Measurements from ENCODE around the gene PCDHGB7. TPM values are rescaled to one million over a fixed set of nuclear protein-coding genes. Genes with fewer than 3 reads are reported as not detected.
A peak's percentile ranks its signal among the peaks of the same experiment; 100 is the strongest.
"Not testable (repeated sequence)": the region's sequence is repeated elsewhere in the genome, so short reads cannot be mapped to it uniquely, and the experiment has no call there.

Gene PCDHGB7
- 22.1 TPM for polyA plus RNA-seq (2013, experiment 1 of 2)
- 21.0 TPM for polyA plus RNA-seq (2013, experiment 2 of 2)

GRCh38 chr5:141417494-141418172, at the start of gene PCDHGB7:
Gene PCDHGB7, plus strand, starts transcription at chr5:141417677. Its CDS starts 183 bp downstream, at chr5:141417860.
- H2BK120ac ChIP-seq (ENCODE audit: low read depth, low read length); H4K91ac ChIP-seq (ENCODE audit: low read length); H2BK15ac ChIP-seq (ENCODE audit: low read depth, poor library complexity, severe bottlenecking); H2AFZ ChIP-seq (ENCODE audit: low read depth, low read length); H2BK5ac ChIP-seq (ENCODE audit: low read depth, low read length, poor library complexity, severe bottlenecking); H2BK12ac ChIP-seq (ENCODE audit: low read length in 2 of 2); H3K4me1 ChIP-seq (ENCODE audit: control insufficient read depth, insufficient read depth, low read depth, low read length); H3K23ac ChIP-seq (ENCODE audit: low read length in 2 of 2); H3K27me3 ChIP-seq (ENCODE audit: control insufficient read depth in 1 of 2, insufficient read depth in 1 of 2, low read length in 2 of 2); H4K8ac ChIP-seq (ENCODE audit: low read length): not testable (repeated sequence)
- peak within 1 kb of the TSS; percentile 69 for H3K27ac ChIP-seq (ENCODE audit: low read length, poor library complexity, severe bottlenecking)
- H3K4ac ChIP-seq (ENCODE audit: low read depth in 1 of 2, low read length in 2 of 2): peak within 1 kb of the TSS; percentile 27 to 47
- H3K14ac ChIP-seq (ENCODE audit: low read length in 2 of 2): peak within 1 kb of the TSS in 1 of 2 experiments; percentile 81
- peaks cover 22% of the 10 kb centered on the region for H3K9me3 ChIP-seq (ENCODE audit: control insufficient read depth, low read length)
- H3K36me3 ChIP-seq (ENCODE audit: control insufficient read depth in 1 of 2, insufficient read depth in 2 of 2, low read depth in 1 of 2, low read length in 2 of 2): peaks cover 4 to 53% of the 10 kb centered on the region in 2 experiments
- peaks cover 49% of the 10 kb centered on the region for H3K79me1 ChIP-seq (replicated peaks; ENCODE audit: low read length, poor library complexity, severe bottlenecking)
- peak within 1 kb of the TSS; percentile 70 for H3K9ac ChIP-seq (ENCODE audit: low read length)
- WGBS: 25% methylated on average over 42 of the region's 47 CpGs
- peak within 1 kb of the TSS; percentile 42 to 46 for H3K18ac ChIP-seq (ENCODE audit: low read depth in 1 of 2, low read length in 2 of 2)
- H3K4me3 ChIP-seq (ENCODE audit: insufficient read depth in 1 of 2, low read depth in 1 of 2, low read length in 2 of 2): peak within 1 kb of the TSS; percentile 59 to 80
- DNase-seq: peak; percentile 85
- peak within 1 kb of the TSS; percentile 46 for H2AK5ac ChIP-seq (ENCODE audit: low read length, severe bottlenecking)
- peak within 1 kb of the TSS; percentile 66 for H3K4me2 ChIP-seq (ENCODE audit: low read length, poor library complexity, severe bottlenecking)

GRCh38 chr5:141369994-141370848, 47.3 kb upstream of the PCDHGB7 start, which contains the start of gene PCDHGB3:
Gene PCDHGB3, plus strand, starts transcription at chr5:141370242. Its CDS starts 153 bp downstream, at chr5:141370395.
- Histone ChIP-seq H3K4me1 (ENCODE audit: control insufficient read depth, insufficient read depth, low read depth, low read length) (no peaks in the 10 kb centered on the region), H4K8ac (ENCODE audit: low read length) (no peak within 1 kb of the TSS), H2AK5ac (ENCODE audit: low read length, severe bottlenecking) (no peak within 1 kb of the TSS), H3K9me3 (ENCODE audit: control insufficient read depth, low read length) (peaks cover 55% of the 10 kb centered on the region), H4K91ac (ENCODE audit: low read length) (no peak within 1 kb of the TSS), H3K4me2 (ENCODE audit: low read length, poor library complexity, severe bottlenecking) (no peak within 1 kb of the TSS), H3K36me3 (ENCODE audit: control insufficient read depth in 1 of 2, insufficient read depth in 2 of 2, low read depth in 1 of 2, low read length in 2 of 2) (peaks cover 0 to 8% of the 10 kb centered on the region in 2 experiments), H3K18ac (ENCODE audit: low read depth in 1 of 2, low read length in 2 of 2) (no peak within 1 kb of the TSS), H3K23ac (ENCODE audit: low read length in 2 of 2) (no peak within 1 kb of the TSS), H3K9ac (ENCODE audit: low read length) (peak within 1 kb of the TSS; percentile 45), H3K27me3 (ENCODE audit: control insufficient read depth in 1 of 2, insufficient read depth in 1 of 2, low read length in 2 of 2) (peaks cover 0 to 13% of the 10 kb centered on the region in 2 experiments), H2BK5ac (ENCODE audit: low read depth, low read length, poor library complexity, severe bottlenecking) (no peak within 1 kb of the TSS), H3K4me3 (ENCODE audit: insufficient read depth in 1 of 2, low read depth in 1 of 2, low read length in 2 of 2) (peak within 1 kb of the TSS in 1 of 2 experiments; percentile 71), H3K27ac (ENCODE audit: low read length, poor library complexity, severe bottlenecking) (no peak within 1 kb of the TSS), H3K14ac (ENCODE audit: low read length in 2 of 2) (no peak within 1 kb of the TSS), H2BK12ac (ENCODE audit: low read length in 2 of 2) (no peak within 1 kb of the TSS), H2BK120ac (ENCODE audit: low read depth, low read length) (no peak within 1 kb of the TSS), H3K4ac (ENCODE audit: low read depth in 1 of 2, low read length in 2 of 2) (no peak within 1 kb of the TSS), H2AFZ (ENCODE audit: low read depth, low read length) (no peak within 1 kb of the TSS), H3K79me1 (replicated peaks; ENCODE audit: low read length, poor library complexity, severe bottlenecking) (no peaks in the 10 kb centered on the region), H2BK15ac (ENCODE audit: low read depth, poor library complexity, severe bottlenecking) (no peak within 1 kb of the TSS)
- WGBS: 91% methylated on average over 32 of the region's 32 CpGs
- DNase-seq: no peak

- WGBS: 94% methylated on average over 69 of the region's 69 CpGs
These were observed 45.7 kb upstream of the PCDHGB7 start for GRCh38 chr5:141371572-141372475.

More at GRCh38 chr5:141371572-141372475, 45.7 kb upstream of the PCDHGB7 start:
- Histone ChIP-seq H3K14ac (ENCODE audit: low read length in 2 of 2) (no peak overlapping the region), H4K8ac (ENCODE audit: low read length) (no peak overlapping the region), H3K4me3 (ENCODE audit: insufficient read depth in 1 of 2, low read depth in 1 of 2, low read length in 2 of 2) (peak overlapping the region; percentile 30 to 31), H3K9ac (ENCODE audit: low read length) (no peak overlapping the region), H3K27me3 (ENCODE audit: control insufficient read depth in 1 of 2, insufficient read depth in 1 of 2, low read length in 2 of 2) (peaks cover 0 to 13% of the 10 kb centered on the region in 2 experiments), H3K36me3 (ENCODE audit: control insufficient read depth in 1 of 2, insufficient read depth in 2 of 2, low read depth in 1 of 2, low read length in 2 of 2) (peaks cover 0 to 8% of the 10 kb centered on the region in 2 experiments), H3K18ac (ENCODE audit: low read depth in 1 of 2, low read length in 2 of 2) (no peak overlapping the region), H3K4me1 (ENCODE audit: control insufficient read depth, insufficient read depth, low read depth, low read length) (no peaks in the 10 kb centered on the region), H2BK5ac (ENCODE audit: low read depth, low read length, poor library complexity, severe bottlenecking) (no peak overlapping the region), H2BK120ac (ENCODE audit: low read depth, low read length) (no peak overlapping the region), H2BK15ac (ENCODE audit: low read depth, poor library complexity, severe bottlenecking) (no peak overlapping the region), H4K91ac (ENCODE audit: low read length) (no peak overlapping the region), H2BK12ac (ENCODE audit: low read length in 2 of 2) (no peak overlapping the region), H3K79me1 (replicated peaks; ENCODE audit: low read length, poor library complexity, severe bottlenecking) (no peaks in the 10 kb centered on the region), H3K4me2 (ENCODE audit: low read length, poor library complexity, severe bottlenecking) (no peak overlapping the region), H2AK5ac (ENCODE audit: low read length, severe bottlenecking) (no peak overlapping the region), H3K27ac (ENCODE audit: low read length, poor library complexity, severe bottlenecking) (no peak overlapping the region), H3K9me3 (ENCODE audit: control insufficient read depth, low read length) (peaks cover 48% of the 10 kb centered on the region), H2AFZ (ENCODE audit: low read depth, low read length) (no peak overlapping the region), H3K23ac (ENCODE audit: low read length in 2 of 2) (no peak overlapping the region), H3K4ac (ENCODE audit: low read depth in 1 of 2, low read length in 2 of 2) (no peak overlapping the region)
- DNase-seq: no peak
